ENCODE data around the gene MLX. TPM values are rescaled to one million over a fixed set of nuclear protein-coding genes. Genes with fewer than 3 reads are reported as not detected.
"Not testable (repeated sequence)": the region's sequence is repeated elsewhere in the genome, so short reads cannot be mapped to it uniquely, and the experiment has no call there.

Gene MLX
- total RNA-seq, 4 donors from 2014 or later = 24.9 to 34.5 (median 29.3) TPM

DNA sequence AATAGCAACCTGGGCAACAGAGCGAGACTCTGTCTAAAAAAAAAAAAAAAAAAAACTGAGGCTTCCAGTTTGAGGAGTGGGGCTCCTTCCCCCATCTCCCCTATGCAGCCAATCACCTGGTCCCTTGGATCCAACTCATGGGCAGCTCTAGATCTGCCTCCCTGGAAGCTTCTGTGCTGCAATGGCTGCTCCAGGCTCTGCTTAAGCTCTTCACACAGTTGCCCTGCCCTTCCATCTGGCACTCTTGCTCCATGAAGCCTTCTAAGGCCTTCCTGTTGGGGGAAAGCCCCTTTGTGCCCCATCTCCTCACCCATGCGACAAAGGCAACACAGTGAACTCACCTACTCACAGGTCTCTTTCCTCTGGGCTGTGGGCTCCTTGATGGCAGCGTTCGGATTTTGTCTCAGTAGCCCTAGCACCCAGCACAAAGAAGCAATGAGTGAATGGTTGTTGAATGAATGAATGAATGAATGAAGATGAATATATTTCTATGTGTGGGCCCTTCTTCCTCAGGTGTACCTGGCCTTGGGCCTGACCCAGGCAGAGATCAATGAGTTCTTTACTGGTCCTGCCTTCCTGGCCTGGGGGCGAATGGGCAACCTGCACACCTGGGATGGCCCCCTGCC lies 29.0 kb upstream of the MLX start:
- 95% methylated on average over 5 of the region's 5 CpGs for WGBS
- intact Hi-C loops (cut with DNase I) = no loop called here

DNA sequence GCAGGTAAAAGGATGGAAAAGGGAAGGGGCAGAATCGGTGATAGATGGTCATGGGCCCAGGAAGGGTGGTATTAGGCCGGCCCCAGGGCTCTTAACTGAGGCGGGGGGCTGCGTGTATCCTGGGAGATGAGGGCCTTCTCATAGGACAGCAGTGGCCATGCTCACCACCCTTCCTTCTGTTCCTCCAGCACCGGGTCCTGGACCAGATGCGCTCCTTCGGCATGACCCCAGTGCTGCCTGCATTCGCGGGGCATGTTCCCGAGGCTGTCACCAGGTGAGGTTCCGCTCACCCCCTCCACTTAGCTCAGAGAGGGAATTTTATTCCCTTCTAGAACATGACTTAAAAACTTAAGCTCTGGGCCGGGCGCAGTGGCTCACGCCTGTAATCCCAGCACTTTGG lies 28.4 kb upstream of the MLX start:
- Histone ChIP-seq H3K4me1 (peaks cover 18 to 34% (median 28%) of the 10 kb centered on the region in 4 donors), H3K9me3 (no peaks in the 10 kb centered on the region), H3K27ac (replicated peaks in 1 of 4) (no peak overlapping the region), H3K4me3 (no peak overlapping the region), H3K27me3 (no peaks in the 10 kb centered on the region), H3K36me3 (peaks cover 20 to 54% (median 49%) of the 10 kb centered on the region in 4 donors)
- intact Hi-C loops (cut with DNase I) = no loop called here
- TF ChIP-seq POLR2AphosphoS5 (IDR thresholded peaks at IDR 0.05) (no peak), POLR2A (IDR thresholded peaks at IDR 0.05; ENCODE audit: low read depth) (no peak), EP300 (IDR thresholded peaks at IDR 0.05) (no peak), CTCF (IDR thresholded peaks at IDR 0.05) (no peak)
- 94% methylated on average over 14 of the region's 14 CpGs for WGBS
- no peak for DNase-seq (ENCODE audit: extremely low spot score)

More for the DNA sequence above, 29.0 kb upstream of the MLX start:
- Histone ChIP-seq H3K36me3 (peaks cover 20 to 48% (median 43%) of the 10 kb centered on the region in 4 donors), H3K27me3 (no peaks in the 10 kb centered on the region), H3K27ac (replicated peaks in 1 of 4) (peak overlapping the region in 1 of 4 donors; percentile 86), H3K4me1 (peaks cover 18 to 34% (median 28%) of the 10 kb centered on the region in 4 donors), H3K9me3 (no peaks in the 10 kb centered on the region), H3K4me3 (no peak overlapping the region)
- no peak for TF ChIP-seq POLR2A (IDR thresholded peaks at IDR 0.05; ENCODE audit: low read depth)
- TF ChIP-seq EP300 (IDR thresholded peaks at IDR 0.05) = no peak
- no peak for TF ChIP-seq CTCF (IDR thresholded peaks at IDR 0.05)
- DNase-seq (ENCODE audit: extremely low spot score) = no peak

DNA sequence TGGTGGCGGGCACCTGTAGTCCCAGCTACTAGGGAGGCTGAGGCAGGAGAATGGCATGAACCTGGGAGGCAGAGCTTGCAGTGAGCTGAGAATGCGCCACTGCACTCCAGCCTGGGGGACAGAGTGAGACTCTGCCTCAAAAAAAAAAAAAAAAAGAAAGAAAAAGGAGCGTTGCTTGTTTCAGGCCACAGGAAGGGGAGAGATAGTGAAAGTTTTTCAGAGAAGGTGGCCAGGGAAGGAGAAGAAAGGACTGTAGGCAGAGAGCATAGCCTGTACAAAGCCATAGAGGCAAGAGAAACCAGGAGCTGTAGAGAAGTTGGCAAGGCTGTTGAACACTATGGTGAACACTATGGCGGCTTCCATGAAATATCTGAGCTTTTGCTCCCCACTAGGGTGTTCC lies 26.3 kb upstream of the MLX start:
- H3K27ac ChIP-seq (replicated peaks in 1 of 4); H3K9me3 ChIP-seq; H3K27me3 ChIP-seq; DNase-seq (ENCODE audit: extremely low spot score); intact Hi-C loops (cut with DNase I); H3K4me3 ChIP-seq: not testable (repeated sequence)
- Histone ChIP-seq H3K36me3 (peaks cover 20 to 66% (median 62%) of the 10 kb centered on the region in 4 donors), H3K4me1 (peaks cover 11 to 24% (median 18%) of the 10 kb centered on the region in 4 donors)
- WGBS = 90% methylated on average over 4 of the region's 4 CpGs

DNA sequence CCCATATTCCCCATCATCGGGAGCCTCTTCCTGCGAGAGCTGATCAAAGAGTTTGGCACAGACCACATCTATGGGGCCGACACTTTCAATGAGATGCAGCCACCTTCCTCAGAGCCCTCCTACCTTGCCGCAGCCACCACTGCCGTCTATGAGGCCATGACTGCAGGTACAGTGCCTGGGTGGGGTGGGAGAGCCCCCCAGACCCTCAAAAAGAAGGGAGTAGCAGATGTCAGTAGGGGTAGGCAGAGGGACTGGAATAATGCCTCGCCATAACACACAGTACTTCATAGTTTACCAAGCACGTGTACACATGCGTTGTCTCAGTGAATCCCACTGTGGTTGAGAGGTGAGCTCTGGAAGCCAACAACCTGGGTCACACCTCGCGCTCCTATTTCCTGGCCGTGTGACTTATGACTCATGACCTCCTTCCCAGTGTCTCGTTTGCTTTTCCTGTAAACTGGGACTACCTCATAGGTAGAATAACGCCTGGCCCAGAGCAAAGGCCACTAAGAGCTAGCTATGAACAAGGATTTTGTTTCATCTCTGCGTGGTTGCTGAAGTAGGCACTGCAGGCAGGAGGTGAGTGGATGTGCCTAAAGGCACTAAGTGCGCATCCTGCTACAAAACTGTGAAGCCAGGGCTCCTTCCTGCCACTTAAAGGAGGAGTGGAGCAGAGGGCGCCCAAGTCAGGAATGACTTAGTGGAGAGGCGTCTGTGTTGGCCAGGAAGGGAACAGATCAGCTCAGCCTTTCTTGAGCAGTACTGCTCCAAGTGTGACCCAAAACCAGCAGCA lies 25.7 kb upstream of the MLX start:
- Histone ChIP-seq H3K27me3 (no peaks in the 10 kb centered on the region), H3K36me3 (peaks cover 20 to 66% (median 62%) of the 10 kb centered on the region in 4 donors), H3K4me3 (no peak overlapping the region), H3K9me3 (no peaks in the 10 kb centered on the region), H3K27ac (replicated peaks in 1 of 4) (no peak overlapping the region), H3K4me1 (peaks cover 9 to 22% (median 15%) of the 10 kb centered on the region in 4 donors)
- intact Hi-C loops (cut with DNase I) = no loop called here
- no peak for TF ChIP-seq POLR2AphosphoS5 (IDR thresholded peaks at IDR 0.05)
- TF ChIP-seq CTCF (IDR thresholded peaks at IDR 0.05) = no peak
- TF ChIP-seq EP300 (IDR thresholded peaks at IDR 0.05) = no peak
- no peak for TF ChIP-seq POLR2A (IDR thresholded peaks at IDR 0.05; ENCODE audit: low read depth)
- 86% methylated on average over 17 of the region's 17 CpGs for WGBS
- no peak for DNase-seq (ENCODE audit: extremely low spot score)
